Tongue (tissue), 2 donors: Measurements from ENCODE around the gene COG5. TPM values are rescaled to one million over a fixed set of nuclear protein-coding genes. Genes with fewer than 3 reads are reported as not detected.

Source experiments
- DNase-seq: peaks from one replicate; pipeline ENCODE4 v3.0.0-alpha.2; 2015
- total RNA-seq: library from RNA; depleted of rRNA; stranded (reverse); fragments of >200 nt; gene quantifications from one replicate; pipeline ENCODE4 v1.2.3, GENCODE V29; 2014

Gene COG5
- 99.0 TPM for total RNA-seq

DNA sequence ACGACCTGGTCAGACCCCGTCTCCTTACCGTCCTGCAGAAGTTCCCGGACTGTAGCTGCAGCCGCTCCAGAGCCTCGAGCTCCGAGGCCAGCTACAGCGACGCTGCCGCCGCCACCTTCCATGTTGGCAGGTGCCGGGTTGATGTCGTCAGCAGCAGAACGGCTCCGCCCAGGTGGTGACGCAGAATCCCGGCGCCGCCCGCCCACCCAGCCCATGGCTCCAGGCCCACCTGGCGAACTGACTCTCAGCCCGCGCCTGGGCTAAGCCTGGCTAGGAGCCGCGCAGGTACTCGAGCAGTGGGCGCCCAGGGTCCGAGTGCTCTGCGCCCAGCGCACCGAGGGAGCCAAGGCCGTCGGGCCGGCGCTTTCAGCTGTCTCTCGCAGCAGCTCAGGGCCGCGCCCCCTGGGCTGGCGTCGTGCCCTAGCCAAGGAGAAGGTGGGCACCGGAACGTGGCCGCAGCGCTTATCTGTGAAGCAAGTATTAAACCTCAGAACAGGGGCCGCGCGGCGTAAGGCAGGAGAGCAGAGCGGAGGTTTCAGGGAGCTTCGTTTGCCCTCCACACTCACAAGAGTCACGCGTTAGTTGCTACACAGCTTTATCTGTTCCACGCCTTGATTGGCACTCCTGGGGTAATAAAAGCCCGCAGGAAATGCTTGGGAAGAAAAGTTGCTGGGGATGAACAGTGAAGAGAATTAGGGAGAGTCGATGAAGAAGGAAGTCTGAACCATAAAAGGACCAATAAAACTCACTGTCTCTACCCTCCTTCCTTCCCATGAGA lies at the start of gene COG5, which contains the start of gene DUS4L:
TSS of gene COG5 (minus strand) at position 146 of the 778 bp plus-strand sequence. CDS start at position 122, 24 bp downstream.
TSS of gene DUS4L (plus strand) at position 197 of the 778 bp plus-strand sequence. CDS start 3,100 bp downstream, outside the sequence.
- DNase-seq, result peak; percentile 93

- no peak for DNase-seq
Measured at GRCh38 chr7:107613439-107613838, 49.7 kb upstream of the COG5 start.

GRCh38 chr7:107610323-107610722 lies 46.6 kb upstream of the COG5 start:
- no peak for DNase-seq

DNA sequence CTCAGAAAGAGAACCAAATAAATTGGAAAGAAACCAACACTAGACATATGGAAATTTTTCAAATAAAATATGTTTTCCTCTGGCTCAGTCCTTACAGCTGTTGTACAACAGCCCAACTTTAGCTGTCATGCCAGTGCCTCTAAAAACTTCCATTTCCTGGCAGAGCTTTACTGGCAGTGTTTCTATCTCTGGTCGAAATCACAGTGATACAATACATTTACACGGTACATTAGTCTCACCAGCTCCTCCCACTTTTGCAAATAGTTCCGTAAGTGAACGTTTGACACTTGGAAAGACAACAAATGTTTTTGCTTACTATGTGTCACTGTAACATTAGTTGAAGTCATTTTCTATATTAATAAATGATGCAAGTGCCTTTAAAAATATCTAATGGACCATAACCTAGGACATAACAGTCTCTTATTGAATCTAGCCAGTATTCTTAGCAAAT lies 46.1 kb upstream of the COG5 start:
- peak; percentile 80 for DNase-seq

GRCh38 chr7:107606303-107606702 lies 42.6 kb upstream of the COG5 start:
- no peak for DNase-seq

DNA sequence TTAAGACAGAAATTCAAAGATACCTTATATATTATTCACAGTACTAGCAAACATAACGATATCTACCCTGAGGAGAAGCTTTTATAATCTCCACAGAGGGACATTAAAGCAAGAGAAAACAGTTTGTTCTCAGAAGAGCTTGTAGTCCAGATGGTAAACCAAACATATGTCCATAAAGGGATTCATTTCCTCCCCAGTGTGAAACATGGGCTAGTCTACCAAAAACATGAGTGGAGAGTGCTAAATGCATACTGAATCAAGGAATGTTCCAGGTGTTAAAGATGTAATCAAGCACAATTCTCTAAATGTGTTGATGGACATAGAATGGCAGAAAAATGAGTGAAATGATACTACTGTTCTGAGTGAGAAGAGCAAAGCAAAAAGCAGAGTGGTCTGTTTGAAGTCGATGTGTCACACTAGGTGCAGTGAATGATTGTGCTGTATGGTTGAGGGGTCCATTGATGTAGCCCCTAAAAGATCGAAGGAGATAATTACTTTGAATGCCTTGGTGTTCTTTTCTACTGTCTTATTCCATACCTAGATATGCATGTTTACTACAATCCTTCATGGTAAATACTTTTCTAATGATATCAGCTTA lies 41.6 kb upstream of the COG5 start:
- no peak for DNase-seq

DNA sequence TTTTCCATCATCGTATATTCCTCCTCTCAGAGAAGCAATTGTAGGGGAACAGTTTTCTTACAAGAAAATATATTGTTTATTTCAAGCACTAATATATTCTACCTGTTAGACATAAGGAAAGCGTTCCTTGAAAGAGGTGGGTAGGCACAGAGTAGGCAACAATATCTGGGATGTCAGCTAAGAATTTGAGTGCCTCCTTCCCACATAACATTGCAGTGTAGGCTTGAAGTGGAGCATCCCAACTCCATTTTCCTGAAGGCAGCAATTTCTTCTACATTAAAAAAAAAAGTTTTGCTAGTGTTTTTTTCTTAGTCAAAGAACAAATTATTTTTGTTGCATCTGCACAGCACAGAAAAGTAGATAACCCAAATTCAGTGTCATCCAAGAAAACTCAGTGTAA lies 37.1 kb upstream of the COG5 start:
- DNase-seq, result no peak

DNA sequence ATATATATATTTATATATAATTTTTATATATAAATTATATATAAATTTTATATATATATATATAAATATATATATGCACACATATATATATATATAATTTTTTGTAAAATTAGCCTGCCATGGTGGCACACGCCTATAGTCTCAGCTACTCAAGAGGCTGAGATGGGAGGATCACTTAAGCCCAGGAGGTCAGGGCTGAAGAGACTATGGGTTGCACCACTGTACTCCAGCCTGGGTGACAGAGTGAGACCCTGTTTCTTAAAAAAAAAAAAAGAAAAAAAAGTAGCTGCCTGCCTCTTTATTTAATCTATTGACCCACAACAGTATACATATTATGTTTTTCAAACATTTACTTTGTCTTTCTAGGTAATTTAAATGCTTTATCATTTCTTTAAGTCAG lies 35.5 kb upstream of the COG5 start:
- DNase-seq, result no peak

DNA sequence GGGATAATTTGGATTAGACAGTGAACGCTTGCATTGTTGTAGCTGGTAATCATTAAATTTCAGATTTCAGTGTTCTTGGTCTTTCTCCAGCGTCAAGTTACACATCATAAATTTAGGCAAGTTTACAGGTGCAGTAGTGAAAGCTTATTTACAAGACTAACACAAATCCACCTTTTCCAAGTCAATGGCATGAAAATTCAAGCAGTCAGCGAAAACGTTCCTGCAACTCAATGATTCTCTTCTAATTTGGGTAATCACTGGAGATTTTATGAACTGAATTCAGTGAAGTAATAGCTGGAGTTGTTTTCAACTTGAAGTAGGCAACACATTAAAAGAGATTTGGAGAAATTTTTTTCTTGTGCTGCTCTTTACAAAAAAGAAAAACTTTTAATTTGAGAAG lies 34.2 kb upstream of the COG5 start:
- DNase-seq, result no peak

DNA sequence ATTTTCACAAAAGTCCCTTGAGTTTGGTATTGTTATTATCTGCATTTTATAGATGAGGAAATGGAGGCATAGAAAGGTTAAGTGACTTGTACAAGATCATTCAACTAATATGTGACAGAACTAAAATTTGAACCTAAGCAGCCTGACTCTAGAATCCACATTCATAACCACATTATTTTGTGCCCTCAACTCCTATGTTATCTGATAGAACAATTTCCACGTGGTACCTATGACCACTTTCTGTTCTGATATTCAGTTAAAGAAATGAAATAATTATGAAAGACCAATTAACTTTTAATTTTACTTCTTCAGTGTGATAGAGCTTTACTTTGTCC lies 33.8 kb upstream of the COG5 start:
- DNase-seq, result no peak

- no peak for DNase-seq
Measured at GRCh38 chr7:107596881-107597581, 33.3 kb upstream of the COG5 start.

DNA sequence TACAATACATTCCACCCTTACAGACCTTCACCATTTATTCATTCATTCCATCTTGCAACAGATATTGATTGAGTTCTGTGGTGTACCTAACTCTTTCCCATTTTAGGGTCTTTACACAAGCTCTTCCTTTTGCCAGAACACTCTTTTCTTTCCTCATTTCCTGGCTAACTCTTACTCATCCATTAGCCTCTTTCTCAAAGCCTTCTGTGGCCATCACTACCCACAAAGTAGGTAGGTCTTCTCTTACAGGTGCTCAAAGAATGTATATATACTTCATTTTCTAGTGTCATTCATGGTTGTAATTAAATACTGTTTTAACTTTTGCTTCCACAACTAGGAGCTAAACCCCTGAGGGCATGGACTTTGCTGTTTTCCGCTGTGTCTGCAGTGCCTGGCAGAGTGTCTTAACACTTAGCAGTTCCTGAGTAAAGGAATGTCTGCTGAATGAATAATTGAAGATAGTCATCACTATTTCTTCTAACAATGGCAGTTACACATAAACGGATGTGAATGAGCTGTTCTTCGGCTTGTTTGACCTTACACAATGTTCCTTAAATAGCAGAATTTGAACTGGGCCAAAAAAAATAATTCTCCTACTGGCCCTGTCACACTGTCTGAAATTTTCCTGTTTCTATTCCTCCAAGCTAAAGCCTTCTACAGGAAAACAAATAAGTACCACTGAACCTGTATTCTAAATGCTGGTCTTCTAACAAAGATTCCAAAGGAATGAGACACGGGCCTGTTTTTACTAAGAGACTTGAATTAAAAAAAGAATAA lies 31.4 kb upstream of the COG5 start:
- no peak for DNase-seq

DNA sequence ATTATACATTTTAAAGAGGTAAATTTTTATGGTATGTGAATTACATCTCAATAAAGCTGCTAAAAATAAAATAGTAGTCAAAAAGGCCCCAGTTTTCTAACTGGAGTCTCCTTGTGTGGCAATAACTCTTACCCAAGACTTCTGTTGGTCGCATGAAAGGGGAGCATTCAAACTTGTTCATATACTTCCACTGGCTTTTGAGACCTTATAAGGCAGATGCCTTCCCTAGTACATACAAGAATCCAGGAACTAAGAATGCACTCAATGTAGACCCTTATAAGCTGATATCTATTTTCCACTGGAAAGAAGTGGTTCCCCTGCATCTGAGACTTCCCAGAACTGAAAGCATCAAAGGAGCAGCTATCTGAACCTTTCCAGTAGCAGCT lies 29.3 kb upstream of the COG5 start:
- DNase-seq, result no peak

DNA sequence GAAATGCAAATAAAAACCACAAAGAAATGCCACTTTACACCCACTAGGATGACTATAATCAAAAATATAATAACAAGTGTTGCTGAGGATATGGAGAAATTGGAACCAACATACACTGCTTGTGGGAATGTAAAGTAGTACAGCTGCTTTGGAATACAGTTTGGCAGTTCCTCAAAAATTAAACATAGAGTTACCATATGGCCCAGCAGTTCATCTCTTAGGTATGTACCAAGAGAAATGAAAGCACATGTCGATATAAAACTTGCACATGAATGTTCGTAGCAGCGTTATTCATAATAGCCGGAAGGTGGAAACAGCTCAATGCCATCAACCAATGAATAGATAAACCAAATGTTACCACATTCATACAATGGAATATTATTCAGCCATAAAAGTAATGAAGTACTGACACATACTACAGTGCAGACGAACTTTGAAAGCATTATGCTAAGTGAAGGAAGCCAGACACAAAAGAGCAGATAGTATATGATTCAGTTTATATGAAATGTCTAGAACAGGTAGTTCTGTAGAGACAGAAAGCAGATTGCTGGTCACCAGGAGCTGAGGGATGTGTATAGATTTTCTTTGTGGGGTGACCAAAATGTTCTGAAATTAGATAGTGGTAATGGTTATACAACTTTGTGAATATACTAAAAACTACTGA lies 28.8 kb upstream of the COG5 start:
- DNase-seq, result no peak

GRCh38 chr7:107591421-107591820 lies 27.7 kb upstream of the COG5 start:
- no peak for DNase-seq

- no peak for DNase-seq
Measured at GRCh38 chr7:107588529-107589130, 24.9 kb upstream of the COG5 start.

GRCh38 chr7:107584716-107585115 lies 21.0 kb upstream of the COG5 start:
- no peak for DNase-seq

GRCh38 chr7:107582875-107583274 lies 19.2 kb upstream of the COG5 start:
- DNase-seq, result no peak

DNA sequence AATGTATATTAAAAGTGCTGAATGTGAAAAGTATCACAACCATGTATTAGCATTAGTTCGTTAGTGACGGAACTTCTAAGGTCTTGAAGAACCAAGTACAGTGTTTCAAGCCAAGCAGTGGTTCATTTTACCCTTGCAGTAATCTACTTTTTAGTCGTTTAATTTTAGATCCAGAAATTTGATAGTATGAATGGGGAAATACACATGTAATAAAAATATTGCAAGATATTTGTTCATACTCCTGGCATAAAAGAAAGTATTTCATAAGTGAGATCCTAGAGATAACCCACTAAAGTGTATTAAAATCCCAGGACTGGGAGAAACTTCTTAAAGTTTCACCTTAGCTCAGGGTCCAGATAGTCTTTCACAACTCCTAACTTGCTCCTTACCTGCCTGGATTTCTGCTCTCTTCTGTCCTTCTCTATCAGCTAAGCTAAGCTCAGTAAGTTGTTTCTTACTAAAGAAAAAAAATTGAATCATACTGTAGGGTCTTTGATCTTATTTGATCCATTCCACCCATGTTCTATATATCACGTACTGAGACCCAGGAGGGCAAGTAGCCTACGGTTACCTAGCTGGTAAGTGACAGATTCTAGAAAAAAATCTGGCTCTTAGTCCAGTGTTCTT lies 17.8 kb upstream of the COG5 start:
- DNase-seq, result no peak

DNA sequence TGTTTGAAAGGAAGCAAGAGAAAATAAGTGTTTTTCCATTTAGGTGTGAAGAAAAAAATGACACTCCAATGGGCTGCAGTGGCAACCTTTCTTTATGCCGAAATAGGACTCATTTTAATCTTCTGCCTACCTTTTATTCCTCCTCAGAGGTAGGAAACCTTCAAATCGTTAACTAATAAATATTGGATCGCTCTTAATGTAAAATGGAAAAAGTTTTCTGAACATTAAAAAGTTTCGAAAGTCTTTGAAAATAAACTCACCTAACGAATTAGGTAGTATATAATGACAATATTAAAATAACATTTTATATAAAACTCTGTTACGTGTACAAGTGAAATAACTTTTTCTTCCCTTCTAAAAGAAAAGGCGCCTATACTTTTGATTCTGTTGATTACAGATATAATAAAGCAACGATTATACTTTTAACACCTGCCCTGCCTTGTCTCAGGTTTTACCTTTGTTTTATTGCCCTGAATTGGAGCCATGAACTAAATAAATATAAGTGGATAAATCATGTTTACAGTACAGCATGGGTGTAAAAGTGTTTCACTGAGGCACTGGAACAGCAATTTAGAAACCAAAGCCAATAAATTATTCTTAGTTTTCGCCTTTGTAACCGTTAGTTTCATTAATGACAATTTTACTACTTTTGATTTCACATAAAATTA lies 17.1 kb upstream of the COG5 start:
- DNase-seq, result no peak
